Measurements from ENCODE around the gene SYTL2. TPM values are rescaled to one million over a fixed set of nuclear protein-coding genes. Genes with fewer than 3 reads are reported as not detected.
"Not testable (repeated sequence)": the region's sequence is repeated elsewhere in the genome, so short reads cannot be mapped to it uniquely, and the experiment has no call there.

SYTL2 gene
- polyA plus RNA-seq, 4 donors, result 64.1 to 85.4 (median 73.8) TPM

GRCh38 chr11:85699957-85700741 is 110.8 kb downstream of the SYTL2 start:
- DNase-seq (ENCODE audit: low read depth in 4 of 4, low spot score in 3 of 4), result no peak

- no peak for DNase-seq (ENCODE audit: low read depth in 4 of 4, low spot score in 3 of 4)
Measured at GRCh38 chr11:85698195-85698594, 112.7 kb downstream of the SYTL2 start.

- DNase-seq (ENCODE audit: low read depth in 4 of 4, low spot score in 3 of 4), result no peak
Measured at GRCh38 chr11:85697747-85698146, 113.2 kb downstream of the SYTL2 start.

GRCh38 chr11:85695546-85695945 is 115.4 kb downstream of the SYTL2 start:
- DNase-seq (ENCODE audit: low read depth in 4 of 4, low spot score in 3 of 4), result no peak

- no peak for DNase-seq (ENCODE audit: low read depth in 4 of 4, low spot score in 3 of 4)
Measured at GRCh38 chr11:85694385-85694980, 116.5 kb downstream of the SYTL2 start.

- DNase-seq (ENCODE audit: low read depth in 4 of 4, low spot score in 3 of 4), result peak; percentile 50 to 88 (median 86)
Measured at GRCh38 chr11:85685820-85686459, 125.0 kb downstream of the SYTL2 start, which contains the start of gene CCDC89. CCDC89 (minus strand) TSS chr11:85686195; CDS start chr11:85686130, 65 bp downstream.

- peak in 3 of 4 donors; percentile 61 to 62 (median 61) for DNase-seq (ENCODE audit: low read depth in 4 of 4, low spot score in 3 of 4)
Measured at GRCh38 chr11:85685125-85685819, 125.7 kb downstream of the SYTL2 start.

- DNase-seq (ENCODE audit: low read depth in 4 of 4, low spot score in 3 of 4), result peak in 3 of 4 donors; percentile 48 to 72 (median 53)
Measured at GRCh38 chr11:85682330-85683305, 128.3 kb downstream of the SYTL2 start.

- no peak for DNase-seq (ENCODE audit: low read depth in 4 of 4, low spot score in 3 of 4)
Measured at GRCh38 chr11:85680897-85681296, 130.0 kb downstream of the SYTL2 start.

- DNase-seq (ENCODE audit: low read depth in 4 of 4, low spot score in 3 of 4), result no peak
Measured at GRCh38 chr11:85679576-85679975, 131.4 kb downstream of the SYTL2 start.

- DNase-seq (ENCODE audit: low read depth in 4 of 4, low spot score in 3 of 4), result no peak
Measured at GRCh38 chr11:85673393-85673792, 137.5 kb downstream of the SYTL2 start.

- DNase-seq (ENCODE audit: low read depth in 4 of 4, low spot score in 3 of 4), result no peak
Measured at GRCh38 chr11:85672105-85672902, 138.6 kb downstream of the SYTL2 start.

- not testable (repeated sequence) for DNase-seq (ENCODE audit: low read depth in 4 of 4, low spot score in 3 of 4)
Measured at GRCh38 chr11:85670949-85671663, 139.8 kb downstream of the SYTL2 start.

- DNase-seq (ENCODE audit: low read depth in 4 of 4, low spot score in 3 of 4), result no peak
Measured at GRCh38 chr11:85668157-85668556, 142.8 kb downstream of the SYTL2 start.

- DNase-seq (ENCODE audit: low read depth in 4 of 4, low spot score in 3 of 4), result no peak
Measured at GRCh38 chr11:85666687-85667086, 144.3 kb downstream of the SYTL2 start.

- DNase-seq (ENCODE audit: low read depth in 4 of 4, low spot score in 3 of 4), result no peak
Measured at GRCh38 chr11:85665733-85666132, 145.2 kb downstream of the SYTL2 start.

GRCh38 chr11:85664615-85665481 is 146.1 kb downstream of the SYTL2 start, which contains the start of gene CREBZF:
CREBZF (minus strand) TSS chr11:85665129; CDS start chr11:85664875, 254 bp downstream.
- DNase-seq (ENCODE audit: low read depth in 4 of 4, low spot score in 3 of 4), result peak; percentile 92 to 94 (median 93)

All from right renal pelvis (tissue), 4 donors.